OCI-LY7 (cell line): ENCODE measurements around the gene ATG4B. TPM values are rescaled to one million over a fixed set of nuclear protein-coding genes. Genes with fewer than 3 reads are reported as not detected.

ENCODE experiments used
- BruUV-seq: library from RNA; stranded (reverse); fragments of 400-500 nt; replicated peaks from 2 replicates; lab custom pipeline; 2021; lab: Mats Ljungman, UMichigan
- CTCF ChIA-PET: fragments of 300-600 bp; sonication (Branson Sonifier 250); formaldehyde crosslinking; loops from one replicate; lab custom pipeline; 2022; ENCODE audit warnings: antibody characterized with exemption; ENCODE audit not compliant: unreplicated experiment; lab: Charles Lee
- POLR2A ChIA-PET: fragments of 300-600 bp; sonication (Branson Sonifier 250); formaldehyde crosslinking; loops from one replicate; lab custom pipeline; 2022; ENCODE audit warnings: antibody characterized with exemption; lab: Charles Lee
- DNase-seq: peaks from one replicate; pipeline ENCODE4 v3.0.0-alpha.2; 2015; ENCODE audit warnings: low spot score
- H2AFZ ChIP-seq: fragments of 200-600 bp; sonication (generic), shearing (Covaris generic); 2 replicates; pipeline ENCODE4 v1.6.1; 2014; ENCODE audit warnings: mild to moderate bottlenecking, antibody characterized with exemption, low read length, moderate library complexity
- H3K27ac ChIP-seq: fragments of 200-600 bp; sonication (generic); 2 replicates; pipeline ENCODE4 v1.5.1; 2014; ENCODE audit warnings: mixed run types, low read depth, mild to moderate bottlenecking, moderate library complexity, low read length, inconsistent platforms; ENCODE audit not compliant: poor library complexity, severe bottlenecking
- H3K36me3 ChIP-seq: fragments of 200-600 bp; sonication (generic); 2 replicates; pipeline ENCODE4 v1.6.1; 2014; ENCODE audit warnings: mild to moderate bottlenecking, antibody characterized with exemption, low read length, moderate library complexity, mixed read lengths; ENCODE audit not compliant: insufficient read depth
- H3K4me1 ChIP-seq: fragments of 200-600 bp; sonication (generic); 2 replicates; pipeline ENCODE4 v1.5.1; 2014; ENCODE audit warnings: mild to moderate bottlenecking, low read length; ENCODE audit not compliant: insufficient read depth, poor library complexity, severe bottlenecking
- H3K4me2 ChIP-seq: fragments of 200-600 bp; sonication (generic); 2 replicates; pipeline ENCODE4 v1.6.1; 2014; ENCODE audit warnings: mild to moderate bottlenecking, low read length
- H3K4me3 ChIP-seq: fragments of 200-600 bp; sonication (generic); 2 replicates; pipeline ENCODE4 v1.5.1; 2014; ENCODE audit warnings: mild to moderate bottlenecking, low read depth, low read length; ENCODE audit not compliant: poor library complexity, severe bottlenecking
- H3K79me2 ChIP-seq: fragments of 200-600 bp; sonication (generic); 2 replicates; pipeline ENCODE4 v1.6.1; 2016; ENCODE audit warnings: low read depth, mild to moderate bottlenecking, low read length, moderate library complexity, mixed read lengths; ENCODE audit not compliant: insufficient read depth
- H3K9me2 ChIP-seq: fragments of 200-600 bp; sonication (generic); 2 replicates; pipeline ENCODE4 v1.6.1; 2016; ENCODE audit warnings: mild to moderate bottlenecking, low read length, mixed read lengths; ENCODE audit not compliant: insufficient read depth
- H3K9me3 ChIP-seq: fragments of 200-600 bp; sonication (generic); 2 replicates; pipeline ENCODE4 v1.6.1; 2014; ENCODE audit warnings: mild to moderate bottlenecking, mixed run types, low read length, mixed read lengths
- H4K20me1 ChIP-seq: fragments of 200-600 bp; sonication (generic); 2 replicates; pipeline ENCODE4 v1.6.1; 2014; ENCODE audit warnings: mild to moderate bottlenecking, antibody characterized with exemption, low read length, moderate library complexity, mixed read lengths; ENCODE audit not compliant: insufficient read depth
- CTCF ChIP-seq: fragments of 200-600 bp; sonication (generic); conservative IDR thresholded peaks from 2 replicates; pipeline ENCODE4 v1.5.1; 2014; ENCODE audit warnings: mild to moderate bottlenecking, antibody characterized with exemption, low read length, moderate library complexity, mixed read lengths
- EZH2phosphoT487 ChIP-seq: fragments of 200-600 bp; sonication (generic); IDR thresholded peaks from 2 replicates; pipeline ENCODE4 v1.6.1; 2018; ENCODE audit warnings: low read depth, borderline replicate concordance, mild to moderate bottlenecking, mixed run types, antibody characterized with exemption, low read length, moderate library complexity, mixed read lengths
- intact Hi-C: fragments of 100-400 bp; cut with micrococcal nuclease; formaldehyde crosslinking; loops from one replicate; pipeline ENCODE4 v1.10.0; 2022; ENCODE audit not compliant: unreplicated experiment
- total RNA-seq, 2 experiments: library from RNA; depleted of rRNA in 1 of 2; stranded (reverse); fragments of >200 nt in 1 of 2; shearing (Covaris generic) in 1 of 2; gene quantifications; 2 replicates each; pipeline ENCODE4 v1.2.3, GENCODE V29; 2014 to 2022

The ATG4B gene
- total RNA-seq, 2 experiments from 2014 or later: 72.4 to 133 TPM

- Histone ChIP-seq H3K9me2 (no peaks in the 10 kb centered on the region), H3K27ac (no peak overlapping the region), H2AFZ (no peak overlapping the region), H3K4me2 (no peak overlapping the region), H3K4me1 (peaks cover 28% of the 10 kb centered on the region), H3K4me3 (no peak overlapping the region), H3K36me3 (peaks cover 29% of the 10 kb centered on the region; the same call in 1 of the 2 replicates), H3K9me3 (no peaks in the 10 kb centered on the region), H3K79me2 (peaks cover 28% of the 10 kb centered on the region), H4K20me1 (0 out of 2 replicates have a peak, but pooled peaks cover 3% of the 10 kb centered on the region)
- CTCF ChIA-PET: no interaction called here
- POLR2A ChIA-PET: interaction anchor here (0.5 kb wide), 1 partner anchor 329 kb away, joined by 3 read pairs; no protein-coding TSS in a partner anchor
- BruUV-seq: no TSS peak
- intact Hi-C loops: no loop called here
- TF ChIP-seq CTCF (no peak), EZH2phosphoT487 (no peak)
- DNase-seq: no peak
Observed at GRCh38 chr2:241613017-241613780, 24.3 kb upstream of the ATG4B start.

- TF ChIP-seq EZH2phosphoT487 (no peak), CTCF (no peak)
- intact Hi-C loops: no loop called here
- POLR2A ChIA-PET: no interaction called here
- H3K4me2 ChIP-seq: no peak overlapping the region
- H3K27ac ChIP-seq: no peak overlapping the region
- peaks cover 29% of the 10 kb centered on the region for H3K4me1 ChIP-seq
- H3K9me2 ChIP-seq: no peaks in the 10 kb centered on the region
- CTCF ChIA-PET: no interaction called here
- DNase-seq: no peak
- H2AFZ ChIP-seq: no peak overlapping the region
- peaks cover 24% of the 10 kb centered on the region for H3K79me2 ChIP-seq
- H3K4me3 ChIP-seq: no peak overlapping the region
- peaks cover 34% of the 10 kb centered on the region; the same call in 1 of the 2 replicates for H3K36me3 ChIP-seq
- H4K20me1 ChIP-seq: 0 out of 2 replicates have a peak, but pooled peaks cover 3% of the 10 kb centered on the region
- BruUV-seq: no TSS peak
- no peaks in the 10 kb centered on the region for H3K9me3 ChIP-seq
Observed at GRCh38 chr2:241615041-241615440, 22.5 kb upstream of the ATG4B start.
